Measurements from ENCODE around the gene DHX8.
"Not testable (repeated sequence)": the region's sequence is repeated elsewhere in the genome, so short reads cannot be mapped to it uniquely, and the experiment has no call there.

Gene DHX8

GRCh38 chr17:43463241-43463640 lies 20.5 kb upstream of the DHX8 start:
- DNase-seq, result no peak

- DNase-seq, result no peak
Observed at GRCh38 chr17:43464046-43464445, 19.7 kb upstream of the DHX8 start.

- DNase-seq, result no peak
Observed at GRCh38 chr17:43465049-43465448, 18.7 kb upstream of the DHX8 start.

DNA sequence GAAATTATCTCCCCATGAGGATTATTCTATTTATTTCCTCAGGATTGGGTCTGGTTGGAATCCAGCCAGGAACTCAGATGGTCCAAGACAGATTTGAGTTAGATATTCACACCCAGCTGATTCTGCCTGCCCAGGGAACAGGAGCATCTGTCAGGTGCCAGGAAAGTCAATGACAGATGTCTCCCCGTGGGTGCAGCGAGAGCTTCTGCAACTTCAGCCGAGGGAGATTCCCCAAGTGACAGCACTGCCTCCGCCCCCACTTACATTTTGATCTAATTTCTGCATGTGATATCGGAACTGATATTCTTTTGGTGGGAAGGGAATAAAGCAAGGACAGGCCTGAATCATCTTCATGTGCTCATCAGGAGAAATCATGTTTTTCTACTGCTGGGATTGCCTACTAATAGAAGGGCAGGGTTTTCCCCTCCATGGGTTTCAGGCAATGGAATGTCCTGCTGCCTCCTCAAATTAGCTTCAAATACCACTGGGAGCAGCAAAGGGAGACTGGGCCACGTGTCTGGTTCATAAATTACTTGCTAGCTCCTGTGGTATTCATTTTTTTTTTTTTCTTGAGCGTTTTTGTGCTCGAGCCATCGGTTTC lies 15.7 kb upstream of the DHX8 start:
- DNase-seq, result no peak

GRCh38 chr17:43468691-43469139 lies 15.1 kb upstream of the DHX8 start:
- DNase-seq, result no peak

GRCh38 chr17:43469145-43469544 lies 14.6 kb upstream of the DHX8 start:
- DNase-seq, result no peak

DNA sequence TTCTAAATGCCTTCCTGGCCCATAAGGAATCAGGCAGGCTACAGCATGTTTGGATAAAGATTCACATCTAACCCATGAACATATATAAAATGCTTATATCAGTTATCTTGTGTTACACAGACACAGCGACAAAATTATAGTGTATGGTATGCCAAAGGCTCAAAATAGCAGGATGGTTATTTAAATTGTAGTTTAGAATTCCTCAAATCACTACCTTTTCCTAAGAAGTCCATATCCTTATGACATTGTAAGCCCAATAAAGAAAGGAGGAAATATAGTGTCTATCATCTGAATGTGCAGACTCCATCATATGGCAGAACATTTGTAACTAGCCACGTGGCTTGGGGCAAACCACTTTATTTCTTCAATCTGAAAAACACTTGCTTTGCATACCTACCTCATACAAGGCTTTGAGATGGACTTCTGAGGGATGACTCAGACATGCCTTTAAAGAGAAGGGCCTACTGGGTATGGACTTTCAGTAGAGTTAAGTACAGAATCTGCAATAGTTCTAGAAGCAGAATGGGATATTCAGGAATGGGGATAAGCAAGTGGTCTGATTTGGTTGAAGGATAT lies 12.1 kb upstream of the DHX8 start:
- no peak for DNase-seq

- DNase-seq, result no peak
Observed at GRCh38 chr17:43475494-43476089, 8.2 kb upstream of the DHX8 start.

GRCh38 chr17:43476306-43476705 lies 7.5 kb upstream of the DHX8 start:
- DNase-seq, result not testable (repeated sequence)

GRCh38 chr17:43477832-43478634 lies 5.7 kb upstream of the DHX8 start:
- no peak for DNase-seq

DNA sequence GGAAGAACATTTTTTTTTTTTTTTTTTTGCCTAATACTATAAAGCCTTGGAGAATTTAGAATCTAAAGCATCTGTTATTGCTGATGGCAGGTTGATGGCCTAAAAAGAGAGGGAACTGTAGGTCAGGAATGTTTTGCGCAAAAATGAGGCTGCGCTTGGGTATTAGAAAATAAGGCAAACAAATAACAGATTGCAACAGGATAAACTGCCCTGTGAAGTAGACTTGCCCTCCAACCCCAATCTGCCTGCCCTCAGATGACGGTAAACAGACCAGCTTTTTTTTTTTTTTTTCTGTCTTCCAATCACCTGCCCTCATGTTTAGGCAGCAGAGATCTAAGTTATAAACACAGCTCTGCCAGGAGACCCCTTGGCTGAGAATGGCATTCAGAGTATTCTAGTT lies 3.8 kb upstream of the DHX8 start:
- DNase-seq, result no peak

GRCh38 chr17:43482103-43483012 lies 1.4 kb upstream of the DHX8 start:
- DNase-seq, result no peak

DNA sequence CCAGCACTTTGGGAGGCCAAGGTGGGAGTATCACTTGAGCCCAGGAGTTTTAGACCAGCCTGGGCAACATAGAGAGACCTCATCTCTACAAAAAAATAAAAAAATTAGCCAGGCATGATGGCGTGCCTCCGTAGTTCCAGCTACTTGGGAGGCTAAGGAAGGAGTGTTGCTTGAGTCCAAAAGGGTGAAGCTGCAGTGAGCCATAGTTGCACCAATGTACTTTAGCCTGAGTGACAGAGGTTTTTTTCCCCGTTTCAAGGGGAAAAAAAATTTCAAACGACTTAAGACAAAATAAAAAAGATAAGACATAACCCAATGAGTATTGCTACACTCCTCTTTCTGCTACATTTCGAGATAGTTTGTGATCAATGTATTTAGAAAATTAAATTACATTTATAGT lies 6.8 kb downstream of the DHX8 start:
- DNase-seq, result no peak

DNA sequence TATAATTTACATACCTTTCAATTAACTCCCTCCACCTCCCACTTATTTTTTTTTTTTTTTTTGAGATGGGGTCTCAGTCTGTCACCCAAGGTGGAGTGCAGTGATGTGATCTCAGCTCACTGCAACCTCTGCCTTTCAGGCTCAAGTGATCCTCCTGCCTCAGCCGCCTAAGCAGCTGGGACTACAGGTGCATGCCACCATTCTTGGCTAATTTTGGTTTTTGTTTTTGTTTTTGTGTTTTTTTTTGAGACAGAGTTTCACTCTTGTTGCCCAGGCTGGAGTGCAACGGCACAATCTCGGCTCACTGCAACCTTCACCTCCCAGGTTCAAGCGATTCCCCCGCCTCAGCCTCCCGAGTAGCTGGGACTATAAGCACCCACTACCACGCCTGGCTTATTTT lies 25.7 kb downstream of the DHX8 start:
- not testable (repeated sequence) for DNase-seq

DNA sequence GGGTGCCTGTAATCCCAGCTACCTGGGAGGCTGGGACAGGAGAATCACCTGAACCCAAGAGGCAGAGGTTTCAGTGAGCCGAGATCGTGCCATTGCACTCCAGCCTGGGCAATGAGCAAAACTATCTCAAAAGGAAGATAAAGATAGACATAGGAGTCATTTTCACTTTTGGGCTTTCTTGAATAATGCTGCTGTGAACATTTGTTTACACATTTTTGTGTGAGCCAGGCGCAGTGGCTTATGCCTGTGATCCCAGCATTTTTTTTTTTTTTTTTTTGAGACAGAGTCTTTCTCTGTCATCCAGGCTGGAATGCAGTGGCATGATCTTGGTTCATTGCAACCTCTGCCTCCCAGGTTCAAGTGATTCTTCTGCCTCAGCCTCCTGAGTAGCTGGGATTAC lies 27.4 kb downstream of the DHX8 start:
- not testable (repeated sequence) for DNase-seq

DNA sequence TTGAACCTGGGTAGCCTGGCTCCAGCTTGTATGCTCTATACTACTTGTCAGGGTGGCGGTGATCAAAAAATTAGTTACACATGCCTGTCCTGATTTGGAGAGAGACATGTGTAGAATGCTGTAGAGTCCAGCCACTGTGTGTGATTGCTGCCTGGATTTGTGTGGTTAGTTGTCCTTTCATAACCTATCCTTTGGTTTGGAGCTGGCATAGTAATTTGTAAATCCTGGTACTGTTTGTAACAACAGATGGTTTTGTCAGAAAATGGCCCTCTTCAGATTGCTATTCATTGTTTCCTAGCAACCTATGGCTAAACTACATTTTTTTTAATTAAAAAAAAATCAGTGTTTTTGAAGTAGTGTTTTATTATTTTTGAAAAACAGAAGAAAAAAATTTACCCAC lies 31.9 kb downstream of the DHX8 start:
- no peak for DNase-seq

- no peak for DNase-seq
Observed at GRCh38 chr17:43517161-43517560, 33.4 kb downstream of the DHX8 start.

DNA sequence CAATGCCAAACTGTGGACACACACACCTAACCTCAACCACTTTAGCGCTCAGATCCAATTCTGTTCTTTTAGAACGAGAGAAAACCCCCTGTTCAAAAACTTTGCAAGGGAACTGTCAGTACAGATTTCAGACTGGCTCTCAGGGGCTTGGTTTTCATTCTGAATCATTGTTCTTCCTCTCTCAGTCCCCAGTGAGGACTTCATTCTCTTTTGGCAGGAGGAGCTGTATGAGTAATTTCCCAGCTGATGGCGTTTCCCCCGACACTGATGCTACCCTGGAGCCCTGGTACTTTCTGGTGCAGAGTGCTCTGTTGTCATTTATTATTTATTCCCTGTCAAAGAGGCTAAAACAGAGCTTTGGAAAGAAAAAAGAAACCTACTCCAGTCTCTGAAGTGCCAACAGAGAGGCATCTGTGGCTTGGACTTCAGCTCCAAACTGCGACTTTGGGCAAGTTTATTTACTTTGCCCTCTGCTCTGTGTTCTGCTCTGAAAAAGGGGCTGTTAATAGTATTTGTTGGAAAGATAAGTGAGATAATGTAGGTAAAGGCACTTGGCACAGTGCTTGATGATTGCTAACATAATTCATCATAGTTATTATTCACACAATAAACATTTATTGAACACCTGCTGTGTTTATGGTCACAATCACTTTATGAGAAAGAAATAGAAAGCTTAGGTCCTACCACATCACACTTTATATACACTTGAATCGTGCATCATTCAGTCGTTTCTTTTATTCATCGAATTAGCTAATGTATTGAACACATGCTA lies 34.0 kb downstream of the DHX8 start:
- no peak for DNase-seq

DNA sequence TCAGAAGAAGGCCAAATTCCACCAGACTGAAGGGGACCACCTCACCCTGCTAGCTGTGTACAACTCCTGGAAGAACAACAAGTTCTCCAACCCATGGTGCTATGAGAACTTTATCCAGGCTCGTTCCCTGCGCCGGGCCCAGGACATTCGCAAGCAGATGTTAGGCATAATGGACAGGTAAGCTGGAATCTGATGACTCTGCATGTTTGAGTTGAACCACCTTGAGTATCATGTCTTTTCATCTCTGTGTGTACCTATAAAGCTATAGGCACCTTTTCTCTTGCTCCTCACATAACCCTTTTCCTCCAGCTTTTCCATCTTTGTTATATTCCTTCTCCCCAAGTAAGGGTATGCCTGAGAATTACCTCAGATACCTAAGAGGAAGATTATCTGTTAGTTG lies 37.6 kb downstream of the DHX8 start:
- DNase-seq, result no peak

DNA sequence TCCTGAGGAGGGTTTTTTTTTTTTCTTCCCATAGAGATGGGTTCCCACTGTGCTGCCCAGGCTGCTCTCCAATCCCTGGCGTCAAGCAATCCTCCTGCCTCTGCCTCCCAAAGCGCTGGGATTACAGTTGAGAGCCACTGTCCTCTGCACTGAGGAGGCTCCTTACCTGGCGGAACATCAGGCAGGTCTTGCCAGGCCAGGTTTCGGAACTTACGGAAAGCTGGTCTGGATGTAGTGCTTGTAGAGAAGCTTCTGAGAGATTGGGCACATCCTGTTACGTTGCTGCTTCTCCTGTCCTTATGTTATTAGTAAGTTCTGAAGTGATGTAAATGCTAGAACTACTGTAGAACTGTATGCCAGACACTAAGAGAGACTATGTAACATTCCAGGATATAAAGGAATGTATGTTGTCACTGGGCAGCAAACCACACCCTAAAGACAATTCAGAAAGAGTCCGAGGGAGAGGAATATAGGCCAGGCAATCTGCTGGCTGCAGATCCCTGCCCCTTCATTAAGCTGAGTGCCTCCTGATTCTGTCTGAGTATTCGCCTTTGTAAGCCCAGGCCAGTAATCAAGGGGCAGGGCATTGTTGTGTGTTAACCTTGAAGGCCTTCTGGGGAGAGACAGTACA lies 41.3 kb downstream of the DHX8 start:
- DNase-seq, result no peak

- DNase-seq, result no peak
Observed at GRCh38 chr17:43526886-43527648, 43.3 kb downstream of the DHX8 start.

Data from NCI-H2029 (cell line).